ENCODE results near the gene GHR. TPM values are rescaled to one million over a fixed set of nuclear protein-coding genes. Genes with fewer than 3 reads are reported as not detected.

GHR gene
- total RNA-seq, 2 donors from 2014 or later: 5.7 to 12.9 TPM

GRCh38 chr5:42553461-42553860 lies 130.2 kb downstream of the GHR start:
- ATAC-seq (no peak), DNase-seq (no peak)
- no peaks in the 10 kb centered on the region for H3K27me3 ChIP-seq
- H3K27ac ChIP-seq: no peak overlapping the region
- no peak overlapping the region for H3K4me3 ChIP-seq
- H3K4me1 ChIP-seq: peaks cover 7% of the 10 kb centered on the region
- no peaks in the 10 kb centered on the region for H3K36me3 ChIP-seq (replicated peaks in 1 of 2; ENCODE audit: insufficient read depth in 1 of 2, low read depth in 2 of 2)
- intact Hi-C loops (cut with DNase I): no loop called here
- TF ChIP-seq CTCF (IDR thresholded peaks at IDR 0.05): no peak
- no peak for TF ChIP-seq POLR2A (IDR thresholded peaks at IDR 0.05)
- 56 to 85% methylated on average over 4 of the region's 4 CpGs for WGBS, 2 donors
- no peaks in the 10 kb centered on the region for H3K9me3 ChIP-seq

- Histone ChIP-seq H3K36me3 (replicated peaks in 1 of 2; ENCODE audit: insufficient read depth in 1 of 2, low read depth in 2 of 2) (no peaks in the 10 kb centered on the region), H3K4me3 (no peak overlapping the region), H3K9me3 (no peaks in the 10 kb centered on the region), H3K27me3 (no peaks in the 10 kb centered on the region), H3K27ac (no peak overlapping the region), H3K4me1 (peaks cover 7% of the 10 kb centered on the region)
- 94 to 95% methylated on average over 1 of the region's 1 CpG for WGBS, 2 donors
- ATAC-seq (no peak), DNase-seq (no peak)
- intact Hi-C loops (cut with DNase I): no loop called here
- TF ChIP-seq CTCF (IDR thresholded peaks at IDR 0.05): no peak
- no peak for TF ChIP-seq POLR2A (IDR thresholded peaks at IDR 0.05)
These were observed 131.8 kb downstream of the GHR start for GRCh38 chr5:42555010-42555409.

DNA sequence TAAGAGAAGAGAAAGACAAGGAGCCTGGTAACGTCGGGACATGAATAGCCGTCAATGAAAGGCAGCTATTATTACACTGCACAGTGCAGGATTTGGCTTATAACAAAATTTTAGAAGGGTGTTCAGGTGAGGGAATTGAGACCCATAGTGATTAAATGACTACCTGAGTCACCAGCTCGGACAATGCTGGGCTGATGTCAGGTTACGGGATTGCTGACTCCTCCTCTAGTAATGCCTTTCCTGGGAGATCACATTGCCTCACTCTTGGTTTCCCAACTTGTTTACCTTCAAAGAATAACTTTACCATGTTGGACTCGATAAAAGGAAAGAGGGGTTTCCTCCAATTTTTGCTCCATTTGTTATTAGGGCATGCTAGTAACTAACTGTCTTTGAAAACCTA lies 132.6 kb downstream of the GHR start:
- Histone ChIP-seq H3K4me1 (peaks cover 7% of the 10 kb centered on the region), H3K27ac (no peak overlapping the region), H3K27me3 (no peaks in the 10 kb centered on the region), H3K9me3 (no peaks in the 10 kb centered on the region), H3K4me3 (no peak overlapping the region), H3K36me3 (replicated peaks in 1 of 2; ENCODE audit: insufficient read depth in 1 of 2, low read depth in 2 of 2) (no peaks in the 10 kb centered on the region)
- TF ChIP-seq CTCF (IDR thresholded peaks at IDR 0.05): no peak
- TF ChIP-seq POLR2A (IDR thresholded peaks at IDR 0.05): no peak
- intact Hi-C loops (cut with DNase I): no loop called here
- no peak for DNase-seq
- ATAC-seq: no peak
- 77 to 85% methylated on average over 6 of the region's 6 CpGs for WGBS, 2 donors

DNA sequence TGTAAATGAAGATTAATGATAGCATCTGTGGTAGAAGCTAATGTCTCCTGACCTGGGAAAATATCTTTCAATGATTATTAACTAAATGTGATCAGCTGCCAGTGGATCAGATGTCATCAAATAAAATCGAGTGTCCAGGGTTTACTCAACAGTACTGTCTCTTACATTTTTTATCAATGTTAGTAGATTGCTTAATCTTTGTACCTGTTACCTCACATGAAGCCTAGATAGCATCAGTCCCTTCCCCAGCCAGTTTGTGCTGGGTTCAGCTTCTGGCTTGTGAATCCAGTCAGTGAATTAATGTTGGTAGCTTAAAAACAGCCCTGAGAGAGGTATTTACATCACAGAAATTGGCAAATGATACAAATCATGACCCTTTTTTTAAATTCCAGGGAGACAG lies 134.4 kb downstream of the GHR start:
- peaks cover 5% of the 10 kb centered on the region for H3K4me1 ChIP-seq
- ATAC-seq (no peak), DNase-seq (no peak)
- no peak overlapping the region for H3K4me3 ChIP-seq
- intact Hi-C loops (cut with DNase I): no loop called here
- no peaks in the 10 kb centered on the region for H3K27me3 ChIP-seq
- H3K36me3 ChIP-seq (replicated peaks in 1 of 2; ENCODE audit: insufficient read depth in 1 of 2, low read depth in 2 of 2): no peaks in the 10 kb centered on the region
- 13 to 19% methylated on average over 1 of the region's 1 CpG for WGBS, 2 donors
- H3K27ac ChIP-seq: no peak overlapping the region
- no peaks in the 10 kb centered on the region for H3K9me3 ChIP-seq
- TF ChIP-seq CTCF (IDR thresholded peaks at IDR 0.05): no peak
- TF ChIP-seq POLR2A (IDR thresholded peaks at IDR 0.05): no peak

- DNase-seq (no peak), ATAC-seq (no peak)
- no peak for TF ChIP-seq POLR2A (IDR thresholded peaks at IDR 0.05)
- no peak for TF ChIP-seq CTCF (IDR thresholded peaks at IDR 0.05)
- 91 to 96% methylated on average over 1 of the region's 1 CpG for WGBS, 2 donors
- intact Hi-C loops (cut with DNase I): no loop called here
- Histone ChIP-seq H3K27ac (no peak overlapping the region), H3K27me3 (no peaks in the 10 kb centered on the region), H3K9me3 (no peaks in the 10 kb centered on the region), H3K36me3 (replicated peaks in 1 of 2; ENCODE audit: insufficient read depth in 1 of 2, low read depth in 2 of 2) (no peaks in the 10 kb centered on the region), H3K4me1 (peaks cover 14% of the 10 kb centered on the region), H3K4me3 (no peak overlapping the region)
These were observed 138.4 kb downstream of the GHR start for GRCh38 chr5:42561656-42562055.
